PFSK-1 (cell line): Measurements from ENCODE around the gene SSX2IP.

ENCODE experiments used
- FOXP2 ChIP-seq: optimal IDR thresholded peaks from 2 replicates; pipeline ENCODE3; 2011; ENCODE audit warnings: borderline replicate concordance, control low read depth, inconsistent platforms; ENCODE audit not compliant: insufficient read depth; ENCODE audit errors: extremely low read length, extremely low read depth
- POLR2AphosphoS5 ChIP-seq: IDR thresholded peaks from 2 replicates; pipeline ENCODE4 v1.6.1; 2012; ENCODE audit warnings: low read depth, mild to moderate bottlenecking, control low read depth, low read length, moderate library complexity
- SIN3A ChIP-seq: IDR thresholded peaks from 2 replicates; pipeline ENCODE4 v1.6.1; 2012; ENCODE audit warnings: mild to moderate bottlenecking, low read length, moderate library complexity, borderline replicate concordance; ENCODE audit not compliant: insufficient read depth
- TAF1 ChIP-seq: IDR thresholded peaks from 2 replicates; pipeline ENCODE4 v1.6.1; 2012; ENCODE audit warnings: low read length, control low read depth, borderline replicate concordance; ENCODE audit not compliant: insufficient read depth
- TF ChIP-seq, protein P1 (sequence below), 2 experiments: IDR thresholded peaks; 2 replicates each; pipeline versions ENCODE4 v1.6.1 to v1.8.0; 2011 to 2012; ENCODE audit warnings: low read depth in 2 of 2, low read length in 2 of 2, control low read depth in 1 of 2, inconsistent platforms in 1 of 2, mild to moderate bottlenecking in 1 of 2, moderate library complexity in 1 of 2; ENCODE audit not compliant: insufficient read depth in 1 of 2

- TF ChIP-seq, protein P1, sequence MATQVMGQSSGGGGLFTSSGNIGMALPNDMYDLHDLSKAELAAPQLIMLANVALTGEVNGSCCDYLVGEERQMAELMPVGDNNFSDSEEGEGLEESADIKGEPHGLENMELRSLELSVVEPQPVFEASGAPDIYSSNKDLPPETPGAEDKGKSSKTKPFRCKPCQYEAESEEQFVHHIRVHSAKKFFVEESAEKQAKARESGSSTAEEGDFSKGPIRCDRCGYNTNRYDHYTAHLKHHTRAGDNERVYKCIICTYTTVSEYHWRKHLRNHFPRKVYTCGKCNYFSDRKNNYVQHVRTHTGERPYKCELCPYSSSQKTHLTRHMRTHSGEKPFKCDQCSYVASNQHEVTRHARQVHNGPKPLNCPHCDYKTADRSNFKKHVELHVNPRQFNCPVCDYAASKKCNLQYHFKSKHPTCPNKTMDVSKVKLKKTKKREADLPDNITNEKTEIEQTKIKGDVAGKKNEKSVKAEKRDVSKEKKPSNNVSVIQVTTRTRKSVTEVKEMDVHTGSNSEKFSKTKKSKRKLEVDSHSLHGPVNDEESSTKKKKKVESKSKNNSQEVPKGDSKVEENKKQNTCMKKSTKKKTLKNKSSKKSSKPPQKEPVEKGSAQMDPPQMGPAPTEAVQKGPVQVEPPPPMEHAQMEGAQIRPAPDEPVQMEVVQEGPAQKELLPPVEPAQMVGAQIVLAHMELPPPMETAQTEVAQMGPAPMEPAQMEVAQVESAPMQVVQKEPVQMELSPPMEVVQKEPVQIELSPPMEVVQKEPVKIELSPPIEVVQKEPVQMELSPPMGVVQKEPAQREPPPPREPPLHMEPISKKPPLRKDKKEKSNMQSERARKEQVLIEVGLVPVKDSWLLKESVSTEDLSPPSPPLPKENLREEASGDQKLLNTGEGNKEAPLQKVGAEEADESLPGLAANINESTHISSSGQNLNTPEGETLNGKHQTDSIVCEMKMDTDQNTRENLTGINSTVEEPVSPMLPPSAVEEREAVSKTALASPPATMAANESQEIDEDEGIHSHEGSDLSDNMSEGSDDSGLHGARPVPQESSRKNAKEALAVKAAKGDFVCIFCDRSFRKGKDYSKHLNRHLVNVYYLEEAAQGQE (IDR thresholded peaks at IDR 0.05; ENCODE audit: insufficient read depth in 1 of 2, low read depth in 2 of 2, low read length in 2 of 2), result no peak
- no peak for TF ChIP-seq TAF1
- no peak for TF ChIP-seq POLR2AphosphoS5
- TF ChIP-seq SIN3A, result no peak
- no peak for TF ChIP-seq FOXP2
Observed at GRCh38 chr1:84674021-84674420, 16.2 kb downstream of the SSX2IP start.
